Activated gamma-delta T cell (primary cell): ENCODE results near the gene AGPAT2.
"Not testable (repeated sequence)": the region's sequence is repeated elsewhere in the genome, so short reads cannot be mapped to it uniquely, and the experiment has no call there.

ENCODE experiments used
- DNase-seq: peaks from one replicate; lab custom pipeline; 2025; lab: John Stamatoyannopoulos, UW

The AGPAT2 gene

GRCh38 chr9:136720251-136720897 is 33.1 kb upstream of the AGPAT2 start:
- DNase-seq, result no peak

GRCh38 chr9:136719195-136719880 is 32.1 kb upstream of the AGPAT2 start:
- DNase-seq, result no peak

- DNase-seq, result no peak
These were observed 31.3 kb upstream of the AGPAT2 start for GRCh38 chr9:136718345-136719194.

GRCh38 chr9:136717399-136717798 is 30.1 kb upstream of the AGPAT2 start:
- DNase-seq, result no peak

GRCh38 chr9:136714893-136715274 is 27.6 kb upstream of the AGPAT2 start:
- no peak for DNase-seq

GRCh38 chr9:136714096-136714892 is 27.0 kb upstream of the AGPAT2 start:
- DNase-seq, result no peak

GRCh38 chr9:136713550-136713949 is 26.3 kb upstream of the AGPAT2 start:
- no peak for DNase-seq

- DNase-seq, result no peak
These were observed 25.7 kb upstream of the AGPAT2 start for GRCh38 chr9:136712690-136713544.

GRCh38 chr9:136711751-136712689 is 24.8 kb upstream of the AGPAT2 start, which contains the start of gene DIPK1B:
Gene DIPK1B (plus strand): TSS chr9:136712572. CDS start chr9:136712666, 94 bp downstream.
- no peak for DNase-seq

- not testable (repeated sequence) for DNase-seq
These were observed 24.0 kb upstream of the AGPAT2 start for GRCh38 chr9:136711219-136711648.

GRCh38 chr9:136710543-136710942 is 23.3 kb upstream of the AGPAT2 start:
- no peak for DNase-seq

GRCh38 chr9:136709454-136710109 is 22.3 kb upstream of the AGPAT2 start:
- DNase-seq, result no peak

- no peak for DNase-seq
These were observed 20.7 kb upstream of the AGPAT2 start for GRCh38 chr9:136707849-136708517.

GRCh38 chr9:136707011-136707410 is 19.8 kb upstream of the AGPAT2 start:
- no peak for DNase-seq

GRCh38 chr9:136705564-136705963 is 18.3 kb upstream of the AGPAT2 start:
- no peak for DNase-seq

GRCh38 chr9:136704741-136705140 is 17.5 kb upstream of the AGPAT2 start:
- not testable (repeated sequence) for DNase-seq

GRCh38 chr9:136703276-136703860 is 16.1 kb upstream of the AGPAT2 start:
- DNase-seq, result no peak

GRCh38 chr9:136701668-136702053 is 14.4 kb upstream of the AGPAT2 start:
- DNase-seq, result no peak
